Measurements from ENCODE around the gene CHRM2.

The CHRM2 gene

DNA sequence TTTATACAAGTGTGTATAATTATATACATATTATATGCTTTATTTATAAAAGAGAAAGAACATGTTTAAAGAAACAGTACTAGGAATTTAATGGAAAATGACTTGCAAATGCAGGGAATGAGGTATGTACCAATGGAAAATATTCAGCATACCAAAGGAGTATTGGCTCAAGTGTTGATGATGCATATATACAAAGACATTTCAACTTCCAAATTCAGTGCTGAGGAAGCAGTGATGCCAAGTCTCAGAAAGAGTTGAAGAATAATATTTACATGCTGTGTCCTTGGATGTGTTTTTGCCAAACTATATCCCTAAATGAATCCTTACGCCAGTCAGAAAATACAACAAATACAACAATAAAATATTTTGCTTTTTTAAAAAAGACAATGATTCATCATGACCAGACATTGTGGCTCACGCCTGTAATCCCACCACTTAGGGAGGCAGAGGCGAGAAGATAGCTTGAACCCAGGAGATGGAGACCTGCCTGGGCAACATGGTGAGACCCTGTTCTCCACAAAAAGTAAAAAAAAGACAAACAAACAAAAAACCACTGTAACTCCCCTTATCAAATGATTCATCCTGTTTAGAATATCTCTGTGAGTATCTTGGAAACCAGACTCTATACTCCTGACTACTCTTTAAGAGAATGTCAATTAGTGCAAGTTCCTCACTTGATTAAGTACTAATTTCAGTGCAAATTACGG is 157.2 kb downstream of the CHRM2 start:
- DNase-seq (ENCODE audit: low read depth, low spot score) = no peak

DNA sequence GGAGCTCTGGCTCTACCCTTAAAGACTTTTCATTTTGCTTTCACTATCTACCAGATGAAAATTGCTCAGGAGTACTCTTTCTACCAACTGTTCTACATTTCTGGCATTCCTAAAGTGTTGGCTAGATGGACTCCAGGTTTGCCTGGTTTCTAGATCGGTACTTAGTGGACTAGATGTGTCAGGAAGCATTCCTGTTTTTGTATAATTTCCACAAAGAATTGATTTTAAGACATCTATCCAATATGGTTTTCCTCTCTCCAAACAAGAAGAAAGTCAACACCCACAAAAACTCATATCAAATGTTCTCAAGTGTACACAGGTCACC is 157.7 kb downstream of the CHRM2 start:
- no peak for DNase-seq (ENCODE audit: low read depth, low spot score)

DNA sequence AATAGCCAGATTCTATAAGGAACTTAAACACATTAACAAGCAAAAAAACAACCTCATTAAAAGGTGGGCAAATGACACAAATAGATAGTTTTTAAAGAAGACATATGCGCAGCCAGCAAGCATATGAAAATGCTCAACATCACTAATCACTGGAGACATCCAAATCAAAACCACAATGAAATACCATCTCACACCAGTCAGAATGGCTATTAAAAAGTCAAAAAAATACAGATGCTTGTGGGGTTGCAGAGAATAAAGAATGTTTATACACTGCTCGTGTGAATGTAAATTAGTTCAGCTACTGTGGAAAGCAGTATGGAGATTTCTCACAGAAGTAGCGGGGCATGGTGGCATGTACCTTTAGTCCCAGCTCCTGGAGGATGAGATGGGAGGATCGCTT is 164.0 kb downstream of the CHRM2 start:
- DNase-seq (ENCODE audit: low read depth, low spot score) = no peak

DNA sequence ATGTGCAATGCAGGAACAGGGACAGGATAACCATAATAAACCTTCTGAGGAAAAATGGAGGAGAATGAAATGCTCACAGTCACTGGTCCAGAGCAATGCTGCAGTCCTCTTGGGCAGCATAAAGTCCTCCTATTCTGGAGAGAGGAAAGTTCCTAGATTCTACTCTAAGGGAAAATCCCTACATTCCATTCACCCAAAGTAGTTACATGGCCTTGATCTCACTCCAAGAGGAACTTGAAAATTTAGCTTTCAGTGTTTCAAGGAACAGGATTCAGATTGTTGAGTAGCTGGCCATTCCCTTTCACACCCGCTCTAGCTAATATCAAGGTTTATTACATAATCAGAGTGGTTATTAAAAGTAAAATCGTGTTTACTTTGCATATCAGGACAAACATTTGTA is 168.3 kb downstream of the CHRM2 start:
- DNase-seq (ENCODE audit: low read depth, low spot score) = no peak

DNA sequence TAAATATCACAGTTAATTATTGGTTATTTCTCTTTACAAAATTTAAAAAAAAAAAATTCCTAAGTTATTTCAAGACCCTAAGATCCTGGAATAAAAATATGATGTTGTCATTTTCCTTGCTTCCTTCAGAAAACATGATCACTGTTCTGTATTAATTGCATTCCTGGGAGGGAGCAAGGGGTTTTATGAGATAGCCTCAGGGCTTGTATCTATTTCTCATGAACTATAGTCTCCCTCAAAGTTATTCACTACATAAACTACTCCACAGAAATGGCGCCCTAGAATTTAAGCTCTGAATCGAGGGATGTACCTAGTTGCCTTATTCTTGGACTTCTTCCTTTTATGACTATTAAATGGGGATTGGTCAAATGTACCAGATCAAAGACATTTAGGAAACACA is 170.3 kb downstream of the CHRM2 start:
- no peak for DNase-seq (ENCODE audit: low read depth, low spot score)

DNA sequence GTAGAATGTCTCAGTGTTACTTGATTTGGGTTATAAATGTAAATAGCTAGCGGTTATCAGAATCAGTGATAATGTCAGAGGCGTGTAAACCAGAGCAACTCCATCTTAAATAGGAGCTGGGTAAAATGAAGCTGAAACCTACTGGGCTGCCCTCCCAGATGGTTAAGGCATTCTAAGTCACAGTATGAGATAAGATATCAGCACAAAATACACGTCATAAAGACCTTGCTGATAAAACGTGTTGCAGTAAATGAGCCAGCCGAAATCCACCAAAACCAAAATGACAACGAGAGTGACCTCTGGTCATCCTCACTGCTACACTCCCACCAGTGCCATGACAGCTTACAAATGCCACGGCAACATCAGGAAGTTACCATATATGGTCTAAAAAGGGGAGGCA is 172.3 kb downstream of the CHRM2 start:
- no peak for DNase-seq (ENCODE audit: low read depth, low spot score)

DNA sequence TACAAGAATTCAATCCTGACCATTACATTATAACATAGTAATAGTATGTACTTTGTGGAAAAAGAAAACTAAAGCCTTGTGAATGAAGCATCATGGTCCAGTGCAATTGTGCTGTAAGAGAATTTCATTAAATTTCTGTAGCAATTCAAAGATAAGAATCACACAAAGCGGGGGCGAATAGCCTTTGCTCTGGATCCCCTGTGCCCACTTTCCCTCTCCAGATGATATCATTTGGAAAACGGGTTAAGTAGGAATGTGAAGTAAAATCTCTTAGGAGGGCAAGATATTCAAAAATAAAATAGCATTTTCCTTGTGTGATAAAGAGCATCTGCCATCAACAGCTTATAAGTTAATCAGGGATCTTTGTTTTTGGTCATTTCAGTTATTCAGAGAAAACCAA is 177.1 kb downstream of the CHRM2 start:
- no peak for DNase-seq (ENCODE audit: low read depth, low spot score)

DNA sequence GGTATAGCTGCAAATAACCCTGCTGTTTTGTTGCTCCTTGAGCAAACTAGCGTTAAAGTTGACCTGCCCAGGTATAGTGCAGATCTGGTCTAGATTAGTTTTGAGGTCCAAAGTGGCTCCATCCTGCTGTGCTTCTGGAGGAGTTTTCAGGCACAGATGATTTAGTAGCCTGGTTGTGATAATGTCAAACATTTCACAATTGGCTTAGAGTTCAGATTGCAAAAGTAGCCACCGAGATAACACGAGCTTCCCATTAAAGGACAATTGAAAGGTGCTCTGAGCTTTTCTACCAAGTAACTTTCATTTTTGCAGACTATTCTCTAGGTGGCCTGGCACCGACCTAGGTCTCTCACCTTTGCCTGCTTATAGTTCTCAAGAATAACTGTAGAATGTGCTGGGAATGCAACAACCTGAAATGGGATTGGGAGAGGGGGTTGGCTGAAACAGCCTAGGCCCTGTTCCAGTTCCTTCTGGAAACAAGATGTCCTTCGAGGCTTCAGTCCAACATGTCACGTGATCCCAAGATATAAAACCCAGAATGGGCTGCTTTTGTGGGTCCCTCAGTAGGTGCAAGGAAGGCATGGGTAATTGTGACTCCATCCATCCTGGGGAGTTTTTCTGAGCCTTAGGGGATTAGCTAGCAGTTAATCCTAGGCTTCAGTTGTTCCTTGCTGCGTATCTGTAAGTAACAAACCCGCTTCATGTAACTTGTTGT is 201.0 kb downstream of the CHRM2 start:
- DNase-seq (ENCODE audit: low read depth, low spot score) = no peak

All from activated CD4-positive, CD25-positive, alpha-beta regulatory T cell treated with anti-CD3 and anti-CD28 coated beads, Interleukin-2, amount 50 U/mL, for 16 hours (primary cell).